Suppressor macrophage (primary cell): ENCODE measurements around the gene EPHX1.

Source experiments
- DNase-seq, 4 experiments: peaks; one replicate each; pipeline ENCODE4 v3.0.0-alpha.2; 2020 to 2022

EPHX1 gene

GRCh38 chr1:225842788-225843425 is 33.0 kb downstream of the EPHX1 start:
- DNase-seq = no peak

- DNase-seq = no peak
Measured at GRCh38 chr1:225843426-225843795, 33.5 kb downstream of the EPHX1 start.

GRCh38 chr1:225844236-225845061 is 34.5 kb downstream of the EPHX1 start:
- no peak for DNase-seq

- DNase-seq = no peak
Measured at GRCh38 chr1:225845097-225845496, 35.2 kb downstream of the EPHX1 start.

GRCh38 chr1:225845571-225846259 is 35.8 kb downstream of the EPHX1 start:
- peak; percentile 55 to 79 (median 69) for DNase-seq

GRCh38 chr1:225846331-225847310 is 36.7 kb downstream of the EPHX1 start:
- DNase-seq = no peak

GRCh38 chr1:225847610-225848009 is 37.7 kb downstream of the EPHX1 start:
- no peak for DNase-seq

GRCh38 chr1:225848030-225848955 is 38.4 kb downstream of the EPHX1 start:
- DNase-seq = peak; percentile 34 to 68 (median 61)

GRCh38 chr1:225849925-225850324 is 40.0 kb downstream of the EPHX1 start:
- DNase-seq = peak in 3 of 4 experiments; percentile 21 to 52 (median 22)

GRCh38 chr1:225850370-225850769 is 40.4 kb downstream of the EPHX1 start:
- DNase-seq = no peak

GRCh38 chr1:225851805-225852204 is 41.9 kb downstream of the EPHX1 start:
- DNase-seq = peak; percentile 54 to 76 (median 58)

GRCh38 chr1:225852413-225853124 is 42.6 kb downstream of the EPHX1 start:
- no peak for DNase-seq

- no peak for DNase-seq
Measured at GRCh38 chr1:225853441-225853840, 43.5 kb downstream of the EPHX1 start.

GRCh38 chr1:225855503-225856300 is 45.8 kb downstream of the EPHX1 start:
- DNase-seq = no peak

GRCh38 chr1:225857256-225857655 is 47.3 kb downstream of the EPHX1 start:
- DNase-seq = no peak

- DNase-seq = no peak
Measured at GRCh38 chr1:225859151-225859550, 49.2 kb downstream of the EPHX1 start.

- DNase-seq = no peak
Measured at GRCh38 chr1:225860107-225860506, 50.2 kb downstream of the EPHX1 start.

- DNase-seq = no peak
Measured at GRCh38 chr1:225860876-225861441, 51.0 kb downstream of the EPHX1 start.
